Panc1 (cell line): ENCODE measurements around the gene ZFP37. TPM values are rescaled to one million over a fixed set of nuclear protein-coding genes. Genes with fewer than 3 reads are reported as not detected.

Experiments used
- ATAC-seq: fragments of 200-7000 bp; cut with Tn5 transposase; 2 replicates; pipeline ENCODE4 v1.9.1; 2020; ENCODE audit warnings: mild to moderate bottlenecking, moderate library complexity
- BruUV-seq: library from RNA; stranded (reverse); fragments of 400-500 nt; replicated peaks from 2 replicates; lab custom pipeline; 2021; lab: Mats Ljungman, UMichigan
- CTCF ChIA-PET: fragments of 300-600 bp; sonication (Branson Sonifier 250); formaldehyde crosslinking; loops from one replicate; lab custom pipeline; 2022; ENCODE audit warnings: antibody characterized with exemption; lab: Charles Lee
- POLR2A ChIA-PET: fragments of 300-600 bp; sonication (Branson Sonifier 250); formaldehyde crosslinking; loops from one replicate; lab custom pipeline; 2022; ENCODE audit warnings: antibody characterized with exemption; lab: Charles Lee
- DNase-seq: peaks from one replicate; pipeline ENCODE4 v3.0.0-alpha.2; 2010; ENCODE audit warnings: low read depth, low spot score
- H3K27ac ChIP-seq: 2 replicates; pipeline ENCODE4 v1.5.1; 2011; ENCODE audit warnings: mild to moderate bottlenecking, low read length, inconsistent platforms
- H3K27me3 ChIP-seq: fragments of 200-500 bp; sonication (Bioruptor generic); 2 replicates; pipeline ENCODE4 v1.6.0; 2014; ENCODE audit warnings: low read length, inconsistent platforms; ENCODE audit not compliant: control insufficient read depth, insufficient read depth
- H3K36me3 ChIP-seq: fragments of 200-500 bp; sonication (Bioruptor generic); 2 replicates; pipeline ENCODE4 v1.5.1; 2014; ENCODE audit warnings: inconsistent platforms, mild to moderate bottlenecking, low read length, moderate library complexity; ENCODE audit not compliant: control insufficient read depth, insufficient read depth
- H3K4me1 ChIP-seq: 2 replicates; pipeline ENCODE4 v1.5.1; 2011; ENCODE audit warnings: inconsistent platforms, mild to moderate bottlenecking, low read length, moderate library complexity; ENCODE audit not compliant: control insufficient read depth, insufficient read depth
- H3K4me3 ChIP-seq, 2 experiments: 2 replicates each; pipeline ENCODE4 v1.5.1; 2011 to 2012; ENCODE audit warnings: low read depth in 2 of 2, low read length in 2 of 2, mild to moderate bottlenecking in 2 of 2, inconsistent platforms in 1 of 2, moderate library complexity in 1 of 2
- H3K9me3 ChIP-seq: fragments of 200-500 bp; sonication (Bioruptor generic); 2 replicates; pipeline ENCODE4 v1.5.1; 2014; ENCODE audit warnings: low read depth, mild to moderate bottlenecking, inconsistent platforms, low read length, moderate library complexity; ENCODE audit not compliant: control insufficient read depth, insufficient read depth
- CTCF ChIP-seq: fragments of 450-650 bp; IDR thresholded peaks from 2 replicates; pipeline ENCODE4 v1.5.1; 2017; ENCODE audit warnings: mild to moderate bottlenecking
- POLR2AphosphoS5 ChIP-seq: IDR thresholded peaks from 2 replicates; pipeline ENCODE4 v1.6.1; 2012; ENCODE audit warnings: mild to moderate bottlenecking, low read depth, low read length, moderate library complexity
- REST ChIP-seq, 2 experiments: IDR thresholded peaks; 2 replicates each; pipeline ENCODE4 v1.6.1; 2011 to 2012; ENCODE audit warnings: low read depth in 2 of 2, control low read depth in 1 of 2, low read length in 1 of 2, mild to moderate bottlenecking in 1 of 2, moderate library complexity in 1 of 2; ENCODE audit not compliant: insufficient read depth in 1 of 2
- SIN3A ChIP-seq: IDR thresholded peaks from 2 replicates; pipeline ENCODE4 v1.6.1; 2012; ENCODE audit warnings: low read depth, mild to moderate bottlenecking, low read length, moderate library complexity, borderline replicate concordance; ENCODE audit not compliant: insufficient read depth
- TCF7L2 ChIP-seq: IDR thresholded peaks from 2 replicates; pipeline ENCODE4 v1.6.1; 2011; ENCODE audit warnings: mild to moderate bottlenecking, low read depth, low read length, inconsistent platforms
- in situ Hi-C: cut with HindIII; loops from 2 replicates; pipeline ENCODE4 v1.10.0; 2016; ENCODE audit warnings: low sequenced_read_pairs, low pct_unique_long_range_greater_than_20kb
- intact Hi-C: fragments of 100-400 bp; cut with micrococcal nuclease; formaldehyde crosslinking; loops from one replicate; pipeline ENCODE4 v1.10.0; 2022; ENCODE audit not compliant: unreplicated experiment
- total RNA-seq: library from RNA; stranded (reverse); gene quantifications from one replicate; pipeline ENCODE4 v1.2.1, GENCODE V29; 2021; ENCODE audit not compliant: unreplicated experiment

The ZFP37 gene
- total RNA-seq, 1 experiment from 2014 or later: 1.1 TPM

- BruUV-seq: no TSS peak
- intact Hi-C loops: no loop called here
- TF ChIP-seq POLR2AphosphoS5 (no peak), CTCF (no peak), SIN3A (no peak), REST (IDR thresholded peaks at IDR 0.05; ENCODE audit: insufficient read depth in 1 of 2, low read depth in 2 of 2, low read length in 1 of 2) (no peak), TCF7L2 (no peak)
- Histone ChIP-seq H3K4me3 (no peak overlapping the region), H3K4me1 (no peaks in the 10 kb centered on the region), H3K9me3 (no peaks in the 10 kb centered on the region; the same call in 1 of the 2 replicates), H3K27me3 (no peaks in the 10 kb centered on the region), H3K36me3 (no peaks in the 10 kb centered on the region), H3K27ac (no peak overlapping the region)
- ChIA-PET POLR2A (no interaction called here), CTCF (no interaction called here)
- ATAC-seq (no peak), DNase-seq (no peak)
- in situ Hi-C loops: no loop called here
These were observed 50.7 kb downstream of the ZFP37 start for GRCh38 chr9:113005777-113006176.

GRCh38 chr9:112997236-112997941, 59.1 kb downstream of the ZFP37 start:
- intact Hi-C loops: no loop called here
- no peak overlapping the region for H3K4me3 ChIP-seq
- peaks cover 14% of the 10 kb centered on the region; the same call in 1 of the 2 replicates for H3K9me3 ChIP-seq
- no peak overlapping the region for H3K27ac ChIP-seq
- BruUV-seq: no TSS peak
- TF ChIP-seq SIN3A: no peak
- POLR2A ChIA-PET: no interaction called here
- no peaks in the 10 kb centered on the region for H3K36me3 ChIP-seq
- ATAC-seq: no peak
- no peaks in the 10 kb centered on the region for H3K4me1 ChIP-seq
- CTCF ChIA-PET: no interaction called here
- H3K27me3 ChIP-seq: no peaks in the 10 kb centered on the region
- in situ Hi-C loops: no loop called here
- no peak for DNase-seq

Other genes with a start within 250 kb of the ZFP37 start
- not detected for gene SLC46A2, start 165.8 kb downstream of the ZFP37 start, total RNA-seq
- not detected for gene ZNF883, start 44.5 kb downstream of the ZFP37 start, total RNA-seq
- 5.3 TPM for gene SLC31A2, start 94.3 kb upstream of the ZFP37 start, total RNA-seq
- gene FKBP15, start 164.6 kb upstream of the ZFP37 start, total RNA-seq: 17.6 TPM
- gene SLC31A1, start 164.8 kb upstream of the ZFP37 start, total RNA-seq: 17.6 TPM
- gene CDC26, start 218.8 kb upstream of the ZFP37 start, total RNA-seq: 19.4 TPM
- 28.9 TPM for gene PRPF4, start 218.9 kb upstream of the ZFP37 start, total RNA-seq
- not detected for gene RNF183, start 246.7 kb upstream of the ZFP37 start, total RNA-seq